Measurements from ENCODE around the gene TLX2. TPM values are rescaled to one million over a fixed set of nuclear protein-coding genes. Genes with fewer than 3 reads are reported as not detected.
A peak's percentile ranks its signal among the peaks of the same experiment; 100 is the strongest.
"Not testable (repeated sequence)": the region's sequence is repeated elsewhere in the genome, so short reads cannot be mapped to it uniquely, and the experiment has no call there.

Gene TLX2
- total and polyA plus RNA-seq, 2 experiments from 2014 or later: 0.16 to 0.21 TPM

- peak overlapping the region; percentile 68 for H3K4me3 ChIP-seq
- H3K4me1 ChIP-seq (ENCODE audit: insufficient read depth); H3K9me2 ChIP-seq (ENCODE audit: insufficient read depth); H3K4me1 Mint-ChIP-seq; H3K27me3 ChIP-seq (ENCODE audit: insufficient read depth); H3K9me3 Mint-ChIP-seq; H3F3A ChIP-seq (replicated peaks; ENCODE audit: low read depth); ATAC-seq; DNase-seq (ENCODE audit: low spot score); H3K36me3 ChIP-seq (ENCODE audit: insufficient read depth); H3K27ac ChIP-seq (ENCODE audit: low read depth): not testable (repeated sequence)
- peaks cover 11% of the 10 kb centered on the region for H3K27me3 Mint-ChIP-seq (ENCODE audit: insufficient read depth, low read depth, poor library complexity)
- H3K27ac Mint-ChIP-seq: peak overlapping the region; percentile 39; the same call in 1 of the 2 replicates
- peak overlapping the region; percentile 61 for H2AFZ ChIP-seq
- H3K79me2 ChIP-seq (replicated peaks; ENCODE audit: insufficient read depth): peaks cover 14% of the 10 kb centered on the region
- H3K36me3 Mint-ChIP-seq (ENCODE audit: low read depth): peaks cover 24% of the 10 kb centered on the region
- H4K20me1 ChIP-seq (replicated peaks; ENCODE audit: insufficient read depth): peaks cover 13% of the 10 kb centered on the region; the same call in 1 of the 2 replicates
- H3K4me3 Mint-ChIP-seq: peak overlapping the region; percentile 99
- H3K4me2 ChIP-seq: peak overlapping the region; percentile 77
Observed at GRCh38 chr2:74483675-74484164, 30.5 kb upstream of the TLX2 start.

- no peak for ATAC-seq
- peaks cover 5% of the 10 kb centered on the region; the same call in 1 of the 2 replicates for H3K4me1 ChIP-seq (ENCODE audit: insufficient read depth)
- H4K20me1 ChIP-seq (replicated peaks; ENCODE audit: insufficient read depth): peaks cover 7% of the 10 kb centered on the region; the same call in 1 of the 2 replicates
- Mint-ChIP-seq H3K4me1 (peaks cover 3% of the 10 kb centered on the region), H3K36me3 (ENCODE audit: low read depth) (peaks cover 32% of the 10 kb centered on the region), H3K27me3 (ENCODE audit: insufficient read depth, low read depth, poor library complexity) (peaks cover 11% of the 10 kb centered on the region), H3K9me3 (no peaks in the 10 kb centered on the region; the same call in 2 of the 3 replicates), H3K27ac (no peak overlapping the region), H3K4me3 (no peak overlapping the region; the same call in 2 of the 3 replicates)
- no peak overlapping the region for H3K27ac ChIP-seq (ENCODE audit: low read depth)
- H3K4me3 ChIP-seq: no peak overlapping the region
- no peaks in the 10 kb centered on the region for H3F3A ChIP-seq (replicated peaks; ENCODE audit: low read depth)
- no peak overlapping the region for H3K4me2 ChIP-seq
- no peak for DNase-seq (ENCODE audit: low spot score)
- H3K79me2 ChIP-seq (replicated peaks; ENCODE audit: insufficient read depth): peaks cover 11% of the 10 kb centered on the region
- H3K27me3 ChIP-seq (ENCODE audit: insufficient read depth): no peaks in the 10 kb centered on the region
- H2AFZ ChIP-seq: no peak overlapping the region
- H3K9me2 ChIP-seq (ENCODE audit: insufficient read depth): no peaks in the 10 kb centered on the region
- H3K36me3 ChIP-seq (ENCODE audit: insufficient read depth): no peaks in the 10 kb centered on the region; the same call in 1 of the 2 replicates
- TF ChIP-seq EZH2 (IDR thresholded peaks at IDR 0.05; ENCODE audit: low read depth, unreplicated experiment) (no peak), POLR2AphosphoS5 (IDR thresholded peaks at IDR 0.05; ENCODE audit: low read depth) (no peak), JUNB (IDR thresholded peaks at IDR 0.05; ENCODE audit: unreplicated experiment) (no peak), ZNF462 (CRISPR knock-in tag; IDR thresholded peaks at IDR 0.05) (no peak), NANOG (IDR thresholded peaks at IDR 0.05; ENCODE audit: borderline replicate concordance) (no peak), ZNF114 (CRISPR knock-in tag; IDR thresholded peaks at IDR 0.05) (no peak), REST (IDR thresholded peaks at IDR 0.05; ENCODE audit: unreplicated experiment) (no peak), ZNF331 (CRISPR knock-in tag; IDR thresholded peaks at IDR 0.05; ENCODE audit: low read depth) (no peak), CREB1 (CRISPR knock-in tag; IDR thresholded peaks at IDR 0.05; ENCODE audit: low read depth) (no peak), EZH2phosphoT487 (IDR thresholded peaks at IDR 0.05; ENCODE audit: unreplicated experiment) (no peak), CTCF (conservative IDR thresholded peaks at IDR 0.05; ENCODE audit: low read depth in 2 of 2) (no peak)
Observed at GRCh38 chr2:74486141-74486540, 28.1 kb upstream of the TLX2 start.
